Astrocyte (in vitro differentiated cells and primary cell): ENCODE results near the gene SMAD7. TPM values are rescaled to one million over a fixed set of nuclear protein-coding genes. Genes with fewer than 3 reads are reported as not detected.

Experiments used
- DNase-seq: peaks from one replicate; pipeline ENCODE4 v3.0.0-alpha.2; 2010; ENCODE audit warnings: low read depth
- FAIRE-seq: peaks from 2 replicates; lab custom pipeline; 2011; peaks lifted over from hg19 to GRCh38; lab: Jason Lieb, UNC
- H2AFZ ChIP-seq: 2 replicates; pipeline ENCODE4 v1.6.0; 2012; ENCODE audit warnings: low read depth, low read length, inconsistent platforms
- H3K27ac ChIP-seq: 2 replicates; pipeline ENCODE4 v1.5.1; 2011; ENCODE audit warnings: low read depth, low read length, inconsistent platforms
- H3K27me3 ChIP-seq: 2 replicates; pipeline ENCODE4 v1.6.0; 2011; ENCODE audit warnings: low read length, inconsistent platforms; ENCODE audit not compliant: insufficient read depth
- H3K36me3 ChIP-seq: 2 replicates; pipeline ENCODE4 v1.5.1; 2011; ENCODE audit warnings: low read length, inconsistent platforms; ENCODE audit not compliant: insufficient read depth
- H3K4me1 ChIP-seq: 2 replicates; pipeline ENCODE4 v1.5.1; 2011; ENCODE audit warnings: low read length, inconsistent platforms; ENCODE audit not compliant: insufficient read depth
- H3K4me2 ChIP-seq: 2 replicates; pipeline ENCODE4 v1.6.0; 2012; ENCODE audit warnings: low read length, inconsistent platforms
- H3K4me3 ChIP-seq: 2 replicates; pipeline ENCODE4 v1.5.1; 2011; ENCODE audit warnings: low read depth, mild to moderate bottlenecking, low read length, inconsistent platforms; ENCODE audit not compliant: insufficient read depth
- H3K79me2 ChIP-seq: 2 replicates; pipeline ENCODE4 v1.6.0; 2012; ENCODE audit warnings: mild to moderate bottlenecking, low read length, inconsistent platforms; ENCODE audit not compliant: insufficient read depth
- H3K9ac ChIP-seq: 2 replicates; pipeline ENCODE4 v1.6.0; 2012; ENCODE audit warnings: mild to moderate bottlenecking, low read length, inconsistent platforms
- H3K9me3 ChIP-seq: 2 replicates; pipeline ENCODE4 v1.5.1; 2012; ENCODE audit warnings: low read depth, mild to moderate bottlenecking, low read length, inconsistent platforms; ENCODE audit not compliant: insufficient read depth
- H4K20me1 ChIP-seq: 2 replicates; pipeline ENCODE4 v1.6.0; 2012; ENCODE audit warnings: low read length, inconsistent platforms; ENCODE audit not compliant: insufficient read depth
- H3K27ac Mint-ChIP-seq: one replicate; pipeline ENCODE4 v1.8.0; 2021; ENCODE audit warnings: mild to moderate bottlenecking, mixed read lengths; ENCODE audit not compliant: unreplicated experiment
- H3K27me3 Mint-ChIP-seq: one replicate; pipeline ENCODE4 v1.8.0; 2021; ENCODE audit warnings: low read depth, mixed read lengths; ENCODE audit not compliant: unreplicated experiment
- H3K36me3 Mint-ChIP-seq: one replicate; pipeline ENCODE4 v1.8.0; 2021; ENCODE audit warnings: low read depth, mixed read lengths; ENCODE audit not compliant: unreplicated experiment
- H3K4me1 Mint-ChIP-seq: one replicate; pipeline ENCODE4 v1.8.0; 2021; ENCODE audit warnings: low read depth, mixed read lengths; ENCODE audit not compliant: unreplicated experiment
- H3K4me3 Mint-ChIP-seq: one replicate; pipeline ENCODE4 v1.8.0; 2021; ENCODE audit warnings: mild to moderate bottlenecking, moderate library complexity, mixed read lengths; ENCODE audit not compliant: unreplicated experiment
- H3K9me3 Mint-ChIP-seq: one replicate; pipeline ENCODE4 v1.8.0; 2021; ENCODE audit warnings: mild to moderate bottlenecking, mixed read lengths; ENCODE audit not compliant: unreplicated experiment
- EZH2 ChIP-seq: IDR thresholded peaks from 2 replicates; pipeline ENCODE4 v1.6.1; 2012; ENCODE audit warnings: mild to moderate bottlenecking, low read length, inconsistent platforms; ENCODE audit not compliant: insufficient read depth
- total RNA-seq: library from RNA; stranded (reverse); gene quantifications from 2 replicates; pipeline ENCODE4 v1.2.1, GENCODE V29; 2021
- TF ChIP-seq, protein P1 (sequence below): IDR thresholded peaks from 2 replicates; pipeline ENCODE4 v1.5.1; 2011; ENCODE audit warnings: low read depth, mild to moderate bottlenecking, inconsistent platforms, low read length, moderate library complexity; ENCODE audit not compliant: insufficient read depth

Gene SMAD7
- total RNA-seq, 1 donor from 2014 or later = 62.9 TPM

DNA sequence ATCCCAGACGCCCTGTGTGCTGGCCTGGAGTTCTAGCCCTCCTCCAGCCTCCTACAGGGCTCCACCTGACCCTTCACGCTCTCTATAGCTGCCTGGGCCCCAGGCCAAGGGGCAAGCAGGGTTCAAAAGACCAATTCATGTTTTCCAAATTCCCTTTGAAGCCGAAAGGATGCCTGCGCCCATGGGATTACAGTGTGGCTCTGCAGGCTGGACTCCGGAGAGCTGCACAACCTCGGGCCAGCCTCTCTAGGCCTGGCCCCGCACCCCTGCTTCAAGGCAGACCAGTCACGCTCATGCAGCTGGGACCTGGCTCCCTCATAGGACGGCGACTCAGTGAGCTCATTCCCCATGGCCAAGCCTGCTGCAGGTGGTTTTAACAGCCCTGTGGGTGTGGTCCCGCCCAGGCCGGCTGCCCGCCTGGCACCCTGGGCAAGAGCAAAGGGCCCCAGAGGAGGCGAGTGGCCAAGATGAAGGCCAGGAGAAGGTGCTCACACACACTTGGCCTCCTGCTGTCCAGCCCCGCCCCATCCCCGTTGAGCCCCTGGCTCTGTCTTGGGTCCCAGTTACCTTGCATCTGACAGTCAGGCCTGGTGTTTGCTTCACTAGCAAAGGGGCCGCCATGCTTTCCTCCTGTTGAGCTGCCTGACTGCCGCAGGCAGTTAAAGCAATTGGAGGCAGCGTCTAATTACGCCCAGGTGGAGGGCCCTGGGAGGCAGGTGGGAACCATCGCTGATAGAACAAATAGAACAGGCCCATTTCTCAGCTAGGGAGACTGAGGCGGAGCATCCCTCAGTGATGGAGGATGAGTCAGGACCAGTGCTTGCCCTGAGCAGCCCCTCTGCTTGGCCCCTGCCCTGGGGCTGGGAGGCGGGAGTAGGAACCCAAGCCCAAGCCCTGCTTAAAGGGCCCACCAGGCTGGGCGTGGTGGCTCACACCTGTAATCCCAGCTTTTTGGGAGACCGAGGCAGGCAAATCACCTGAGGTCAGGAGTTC, 56.9 kb downstream of the SMAD7 start:
- peaks cover 9% of the 10 kb centered on the region for H3K27me3 Mint-ChIP-seq

DNA sequence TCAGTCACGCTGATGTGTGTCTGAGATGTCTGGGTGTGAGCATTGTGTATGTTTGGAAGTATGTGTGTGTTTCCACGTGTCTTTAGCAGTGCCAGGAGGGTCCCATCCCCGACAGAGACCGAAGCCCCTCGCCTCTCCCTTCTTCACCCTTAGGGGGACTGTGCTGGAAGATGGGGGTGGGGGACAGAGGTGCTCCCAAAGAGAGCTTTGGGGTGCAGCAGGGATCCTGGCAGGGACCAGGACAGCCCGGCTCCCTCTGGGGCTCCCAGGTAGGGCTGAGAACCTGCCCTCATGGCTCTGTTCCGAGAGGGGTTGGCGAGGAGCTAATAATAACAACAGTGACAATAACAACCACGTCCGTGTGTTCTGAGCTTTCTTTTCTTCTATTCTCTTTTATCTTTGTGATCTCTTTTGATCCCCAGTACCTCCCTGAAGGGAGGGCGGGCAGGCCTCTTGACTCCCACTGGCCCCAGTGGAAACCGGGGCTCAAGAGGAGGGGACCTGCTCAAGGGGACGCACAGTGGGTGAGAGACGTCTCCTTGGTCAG, 57.6 kb downstream of the SMAD7 start:
- peaks cover 7% of the 10 kb centered on the region for H3K4me1 ChIP-seq
- no peaks in the 10 kb centered on the region for H3K36me3 Mint-ChIP-seq
- no peaks in the 10 kb centered on the region for H3K79me2 ChIP-seq
- H3K4me3 ChIP-seq = no peak overlapping the region
- H3K27me3 ChIP-seq = no peaks in the 10 kb centered on the region
- no peaks in the 10 kb centered on the region for H3K36me3 ChIP-seq
- H3K27ac Mint-ChIP-seq = no peak overlapping the region
- peaks cover 12% of the 10 kb centered on the region for H3K4me1 Mint-ChIP-seq
- H3K4me3 Mint-ChIP-seq = no peak overlapping the region
- no peaks in the 10 kb centered on the region for H4K20me1 ChIP-seq
- TF ChIP-seq EZH2 = no peak
- TF ChIP-seq, protein P1, sequence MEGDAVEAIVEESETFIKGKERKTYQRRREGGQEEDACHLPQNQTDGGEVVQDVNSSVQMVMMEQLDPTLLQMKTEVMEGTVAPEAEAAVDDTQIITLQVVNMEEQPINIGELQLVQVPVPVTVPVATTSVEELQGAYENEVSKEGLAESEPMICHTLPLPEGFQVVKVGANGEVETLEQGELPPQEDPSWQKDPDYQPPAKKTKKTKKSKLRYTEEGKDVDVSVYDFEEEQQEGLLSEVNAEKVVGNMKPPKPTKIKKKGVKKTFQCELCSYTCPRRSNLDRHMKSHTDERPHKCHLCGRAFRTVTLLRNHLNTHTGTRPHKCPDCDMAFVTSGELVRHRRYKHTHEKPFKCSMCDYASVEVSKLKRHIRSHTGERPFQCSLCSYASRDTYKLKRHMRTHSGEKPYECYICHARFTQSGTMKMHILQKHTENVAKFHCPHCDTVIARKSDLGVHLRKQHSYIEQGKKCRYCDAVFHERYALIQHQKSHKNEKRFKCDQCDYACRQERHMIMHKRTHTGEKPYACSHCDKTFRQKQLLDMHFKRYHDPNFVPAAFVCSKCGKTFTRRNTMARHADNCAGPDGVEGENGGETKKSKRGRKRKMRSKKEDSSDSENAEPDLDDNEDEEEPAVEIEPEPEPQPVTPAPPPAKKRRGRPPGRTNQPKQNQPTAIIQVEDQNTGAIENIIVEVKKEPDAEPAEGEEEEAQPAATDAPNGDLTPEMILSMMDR = no peak
- FAIRE-seq (no peak), DNase-seq (no peak)
- no peaks in the 10 kb centered on the region for H3K9me3 Mint-ChIP-seq
- no peak overlapping the region for H3K27ac ChIP-seq
- no peak overlapping the region for H3K4me2 ChIP-seq
- H3K9me3 ChIP-seq = no peaks in the 10 kb centered on the region
- no peak overlapping the region for H3K9ac ChIP-seq
- peaks cover 9% of the 10 kb centered on the region for H3K27me3 Mint-ChIP-seq
- H2AFZ ChIP-seq = no peak overlapping the region

More for the DNA sequence above, 56.9 kb downstream of the SMAD7 start:
- TF ChIP-seq EZH2 = no peak
- TF ChIP-seq, protein P1 = no peak
- Mint-ChIP-seq H3K36me3 (no peaks in the 10 kb centered on the region), H3K9me3 (peaks cover 2% of the 10 kb centered on the region), H3K4me1 (peaks cover 9% of the 10 kb centered on the region), H3K4me3 (no peak overlapping the region), H3K27ac (no peak overlapping the region)
- FAIRE-seq = no peak
- Histone ChIP-seq H3K4me3 (no peak overlapping the region), H4K20me1 (no peaks in the 10 kb centered on the region), H3K27ac (no peak overlapping the region), H3K9ac (no peak overlapping the region), H3K79me2 (no peaks in the 10 kb centered on the region), H3K9me3 (no peaks in the 10 kb centered on the region), H3K4me1 (peaks cover 7% of the 10 kb centered on the region), H3K27me3 (no peaks in the 10 kb centered on the region), H3K4me2 (no peak overlapping the region), H2AFZ (no peak overlapping the region), H3K36me3 (no peaks in the 10 kb centered on the region)
- DNase-seq = no peak
